GM12878 (cell line): ENCODE results near the gene AFAP1. TPM values are rescaled to one million over a fixed set of nuclear protein-coding genes. Genes with fewer than 3 reads are reported as not detected.

Experiments used
- ATAC-seq: fragments of 200-7000 bp; cut with Tn5 transposase; 3 replicates; pipeline ENCODE4 v1.9.1; 2020; ENCODE audit warnings: mild to moderate bottlenecking, moderate library complexity
- BruUV-seq: library from RNA; stranded (reverse); fragments of 400-500 nt; replicated peaks from 2 replicates; lab custom pipeline; 2021; lab: Mats Ljungman, UMichigan
- CTCF ChIA-PET: fragments of 300-600 bp; sonication (Branson Sonifier 250); formaldehyde crosslinking; extraction: SDS; loops from one replicate; lab custom pipeline; 2021; ENCODE audit warnings: inconsistent platforms; lab: Yijun Ruan, JAX
- POLR2A ChIA-PET: fragments of 350-600 bp; formaldehyde crosslinking; extraction: SDS; loops from one replicate; lab custom pipeline; 2021; ENCODE audit warnings: inconsistent platforms; lab: Charles Lee
- RAD21 ChIA-PET: fragments of 300-600 bp; sonication (Branson Sonifier 250); formaldehyde crosslinking; loops from one replicate; lab custom pipeline; 2023; ENCODE audit warnings: antibody characterized with exemption; ENCODE audit not compliant: unreplicated experiment; lab: Charles Lee
- SMC1A ChIA-PET: fragments of 300-600 bp; sonication (Branson Sonifier 250); formaldehyde crosslinking; loops from one replicate; lab custom pipeline; 2023; ENCODE audit not compliant: unreplicated experiment, uncharacterized antibody; lab: Charles Lee
- DNase-seq: peaks from one replicate; pipeline ENCODE4 v3.0.0-alpha.2; 2011; ENCODE audit warnings: low read depth, low spot score
- FAIRE-seq: peaks from 3 replicates; lab custom pipeline; 2011; peaks lifted over from hg19 to GRCh38; lab: Jason Lieb, UNC
- H2AFZ ChIP-seq: 2 replicates; pipeline ENCODE4 v1.6.0; 2011; ENCODE audit warnings: low read depth, low read length, control low read depth; ENCODE audit not compliant: control insufficient read depth
- H3K27ac ChIP-seq: 2 replicates; pipeline ENCODE4 v1.5.1; 2011; ENCODE audit warnings: control low read depth; ENCODE audit not compliant: control insufficient read depth, insufficient read depth
- H3K27me3 ChIP-seq, 2 experiments: replicated peaks in 1 of 2; 2 replicates each; pipeline versions ENCODE4 v1.6.0 to v1.6.1; 2011; ENCODE audit warnings: low read length in 1 of 2; ENCODE audit not compliant: control insufficient read depth in 2 of 2, insufficient read depth in 2 of 2
- H3K36me3 ChIP-seq, 2 experiments: 2 replicates each; pipeline ENCODE4 v1.5.1; 2011; ENCODE audit warnings: low read length in 1 of 2; ENCODE audit not compliant: control insufficient read depth in 2 of 2, insufficient read depth in 2 of 2
- H3K4me1 ChIP-seq: 2 replicates; pipeline ENCODE4 v1.6.1; 2011; ENCODE audit warnings: mild to moderate bottlenecking, low read length, moderate library complexity, mixed read lengths; ENCODE audit not compliant: control insufficient read depth, insufficient read depth
- H3K4me2 ChIP-seq: 2 replicates; pipeline ENCODE4 v1.6.0; 2011; ENCODE audit warnings: control low read depth; ENCODE audit not compliant: control insufficient read depth, insufficient read depth
- H3K4me3 ChIP-seq: fragments of 200-600 bp; sonication (generic); 2 replicates; pipeline ENCODE4 v1.5.1; 2016
- H3K79me2 ChIP-seq: 2 replicates; pipeline ENCODE4 v1.6.0; 2011; ENCODE audit warnings: low read length; ENCODE audit not compliant: control insufficient read depth, insufficient read depth
- H3K9ac ChIP-seq: 2 replicates; pipeline ENCODE4 v1.8.0; 2011; ENCODE audit warnings: low read length, control low read depth, mixed read lengths; ENCODE audit not compliant: control insufficient read depth, insufficient read depth
- H3K9me3 ChIP-seq: replicated peaks from 3 replicates; pipeline ENCODE4 v1.5.1; 2011; ENCODE audit warnings: mild to moderate bottlenecking, low read length; ENCODE audit not compliant: control insufficient read depth, insufficient read depth
- H4K20me1 ChIP-seq: 2 replicates; pipeline ENCODE4 v1.6.0; 2011; ENCODE audit not compliant: control insufficient read depth, insufficient read depth
- BACH1 ChIP-seq: fragments of 450-650 bp; IDR thresholded peaks from 2 replicates; pipeline ENCODE4 v1.6.1; 2017; ENCODE audit warnings: mild to moderate bottlenecking, borderline replicate concordance
- CHD4 ChIP-seq: fragments of 200-600 bp; sonication (generic); IDR thresholded peaks from 2 replicates; pipeline ENCODE4 v1.6.1; 2016; ENCODE audit warnings: mild to moderate bottlenecking
- DPF2 ChIP-seq: fragments of 450-650 bp; IDR thresholded peaks from 2 replicates; pipeline ENCODE4 v1.6.1; 2017; ENCODE audit warnings: mild to moderate bottlenecking
- FOS ChIP-seq: IDR thresholded peaks from 3 replicates; pipeline ENCODE4 v1.6.1; 2011; ENCODE audit warnings: borderline replicate concordance; ENCODE audit not compliant: insufficient read length; ENCODE audit errors: extremely low read depth
- FOXK2 ChIP-seq: fragments of 450-650 bp; IDR thresholded peaks from 2 replicates; pipeline ENCODE4 v1.6.1; 2017; ENCODE audit warnings: mild to moderate bottlenecking, moderate library complexity
- HCFC1 ChIP-seq: fragments of 150-350 bp; IDR thresholded peaks from 2 replicates; pipeline ENCODE4 v1.6.1; 2014; ENCODE audit warnings: low read length
- NR2C1 ChIP-seq: fragments of 450-650 bp; IDR thresholded peaks from 2 replicates; pipeline ENCODE4 v1.6.1; 2017; ENCODE audit warnings: antibody characterized with exemption, mild to moderate bottlenecking, moderate library complexity
- RB1 ChIP-seq: fragments of 450-650 bp; formaldehyde crosslinking; IDR thresholded peaks from 2 replicates; pipeline ENCODE4 v1.6.1; 2017; ENCODE audit warnings: mild to moderate bottlenecking, borderline replicate concordance
- SREBF2 ChIP-seq: IDR thresholded peaks from 2 replicates; pipeline ENCODE4 v1.6.1; 2012; ENCODE audit warnings: mild to moderate bottlenecking, low read length
- ZNF384 ChIP-seq: IDR thresholded peaks from 2 replicates; pipeline ENCODE4 v1.6.1; 2012; ENCODE audit warnings: low read depth, mild to moderate bottlenecking, low read length, improper control_type of control experiment, borderline replicate concordance
- WGBS: methylation state at CpG from one replicate; pipeline ENCODE4 v1.1.6; 2016; ENCODE audit warnings: low lambda C conversion rate; ENCODE audit not compliant: insufficient replicate concordance, insufficient coverage; ENCODE audit errors: missing lambda C conversion rate; 5-methylcytosine and 5-hydroxymethylcytosine counted together
- in situ Hi-C: fragments of 300-500 bp; cut with MboI; formaldehyde crosslinking; loops from 9 replicates; pipeline ENCODE4 v1.14.3; 2018; ENCODE audit warnings: mixed read lengths
- intact Hi-C: fragments of 100-400 bp; cut with micrococcal nuclease; formaldehyde crosslinking; loops from one replicate; pipeline ENCODE4 v1.14.2; 2022; ENCODE audit not compliant: unreplicated experiment
- polyA plus RNA-seq, 11 experiments: library from polyadenylated mRNA; depleted of rRNA in 4 of 11; unstranded in 6 of 11; stranded (reverse) in 5 of 11; fragments of >200 nt; fragmentation: Nextera tagmentation in 4 of 11; fragmentation: Illumina TruSeq in 1 of 11; extraction: Ambion mirVana in 4 of 11; extraction: Trizol in 1 of 11; gene quantifications; 1 replicate in 1 of 11; 2 replicates in 10 of 11; pipeline versions ENCODE4 v1.2.1 to v1.2.3, GENCODE V29; 2011 to 2016; ENCODE audit warnings: inconsistent platforms in 2 of 11, missing spikeins in 2 of 11, low read depth in 1 of 11
- total RNA-seq, 4 experiments: library from RNA; depleted of rRNA in 3 of 4; stranded (reverse); fragments of >200 nt in 3 of 4; fragmentation: Illumina TruSeq in 1 of 4; extraction: Trizol in 1 of 4; gene quantifications; 2 replicates each; pipeline versions ENCODE4 v1.2.1 to v1.2.3, GENCODE V29; 2013 to 2021
- TF ChIP-seq, protein P1 (sequence below): IDR thresholded peaks from 2 replicates; pipeline ENCODE4 v1.6.1; 2012; ENCODE audit warnings: low read depth, low read length, improper control_type of control experiment
- TF ChIP-seq, protein P2 (sequence below): IDR thresholded peaks from 2 replicates; pipeline ENCODE4 v1.6.1; 2012; ENCODE audit warnings: low read depth, low read length, improper control_type of control experiment

AFAP1 gene
- total and polyA plus RNA-seq, 10 of the 15 experiments (the other 5 are each of a cell fraction or from before 2014, with no cell fraction given) = 0.02 to 0.23 (median 0.09) TPM; not detected in 1

DNA sequence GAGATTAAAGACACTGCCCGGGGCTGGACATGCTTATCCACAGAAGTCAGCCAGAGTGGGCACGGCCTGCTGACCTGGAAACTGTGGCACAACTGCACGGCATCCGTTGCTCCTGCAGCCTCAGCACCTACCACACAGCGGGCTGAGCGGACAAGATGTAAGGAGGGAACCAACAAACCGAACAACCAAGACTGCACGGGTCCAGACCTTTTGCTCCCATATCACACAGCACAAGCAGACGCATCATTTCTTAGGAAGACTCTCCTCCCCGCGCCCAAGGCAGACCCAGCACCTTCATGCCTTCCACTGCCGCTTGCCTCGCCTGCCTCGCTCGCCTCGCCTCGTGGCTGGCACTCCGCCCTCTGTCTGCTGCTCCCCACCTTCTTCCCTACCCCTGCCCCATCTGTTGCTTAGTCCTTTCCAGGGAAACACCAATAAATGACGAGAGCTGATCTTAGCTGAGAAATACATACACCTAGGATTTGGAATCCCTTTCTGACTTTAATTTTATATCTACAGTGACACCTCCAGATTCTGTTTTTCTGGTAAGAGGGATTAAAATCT, 79.0 kb downstream of the AFAP1 start:
- CTCF ChIA-PET = no interaction called here
- FAIRE-seq (no peak), ATAC-seq (no peak), DNase-seq (no peak)
- Histone ChIP-seq H3K4me2 (no peak overlapping the region), H4K20me1 (no peaks in the 10 kb centered on the region), H3K79me2 (no peaks in the 10 kb centered on the region), H3K4me3 (no peak overlapping the region), H2AFZ (no peak overlapping the region), H3K4me1 (no peaks in the 10 kb centered on the region), H3K9ac (no peak overlapping the region), H3K36me3 (no peaks in the 10 kb centered on the region), H3K9me3 (no peaks in the 10 kb centered on the region), H3K27ac (no peak overlapping the region), H3K27me3 (no peaks in the 10 kb centered on the region)
- 49% methylated on average over 19 of the region's 19 CpGs for WGBS
- no TSS peak for BruUV-seq
- in situ Hi-C loops (no loop called here), intact Hi-C loops (no loop called here)
- SMC1A ChIA-PET = no interaction called here
- RAD21 ChIA-PET = no interaction called here
- TF ChIP-seq FOS (no peak), CHD4 (no peak), SREBF2 (no peak), RB1 (no peak), DPF2 (no peak), BACH1 (no peak), FOXK2 (no peak), ZNF384 (no peak), NR2C1 (no peak), HCFC1 (no peak)
- TF ChIP-seq, protein P1, sequence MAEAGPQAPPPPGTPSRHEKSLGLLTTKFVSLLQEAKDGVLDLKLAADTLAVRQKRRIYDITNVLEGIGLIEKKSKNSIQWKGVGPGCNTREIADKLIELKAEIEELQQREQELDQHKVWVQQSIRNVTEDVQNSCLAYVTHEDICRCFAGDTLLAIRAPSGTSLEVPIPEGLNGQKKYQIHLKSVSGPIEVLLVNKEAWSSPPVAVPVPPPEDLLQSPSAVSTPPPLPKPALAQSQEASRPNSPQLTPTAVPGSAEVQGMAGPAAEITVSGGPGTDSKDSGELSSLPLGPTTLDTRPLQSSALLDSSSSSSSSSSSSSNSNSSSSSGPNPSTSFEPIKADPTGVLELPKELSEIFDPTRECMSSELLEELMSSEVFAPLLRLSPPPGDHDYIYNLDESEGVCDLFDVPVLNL = no peak
- TF ChIP-seq, protein P2, sequence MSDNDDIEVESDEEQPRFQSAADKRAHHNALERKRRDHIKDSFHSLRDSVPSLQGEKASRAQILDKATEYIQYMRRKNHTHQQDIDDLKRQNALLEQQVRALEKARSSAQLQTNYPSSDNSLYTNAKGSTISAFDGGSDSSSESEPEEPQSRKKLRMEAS = no peak
- POLR2A ChIA-PET = no interaction called here
